Stimulated activated CD8-positive, alpha-beta memory T cell treated with anti-CD3 and anti-CD28 coated beads, Interleukin-12 subunit alpha, Interleukin-12 subunit beta, amount 100 ng/mL, for 1 hour (primary cell): Measurements from ENCODE around the gene AFM.

Source experiments
- DNase-seq: peaks from one replicate; pipeline ENCODE4 v3.0.0-alpha.2; 2020; ENCODE audit warnings: low read depth

Gene AFM, protein sequence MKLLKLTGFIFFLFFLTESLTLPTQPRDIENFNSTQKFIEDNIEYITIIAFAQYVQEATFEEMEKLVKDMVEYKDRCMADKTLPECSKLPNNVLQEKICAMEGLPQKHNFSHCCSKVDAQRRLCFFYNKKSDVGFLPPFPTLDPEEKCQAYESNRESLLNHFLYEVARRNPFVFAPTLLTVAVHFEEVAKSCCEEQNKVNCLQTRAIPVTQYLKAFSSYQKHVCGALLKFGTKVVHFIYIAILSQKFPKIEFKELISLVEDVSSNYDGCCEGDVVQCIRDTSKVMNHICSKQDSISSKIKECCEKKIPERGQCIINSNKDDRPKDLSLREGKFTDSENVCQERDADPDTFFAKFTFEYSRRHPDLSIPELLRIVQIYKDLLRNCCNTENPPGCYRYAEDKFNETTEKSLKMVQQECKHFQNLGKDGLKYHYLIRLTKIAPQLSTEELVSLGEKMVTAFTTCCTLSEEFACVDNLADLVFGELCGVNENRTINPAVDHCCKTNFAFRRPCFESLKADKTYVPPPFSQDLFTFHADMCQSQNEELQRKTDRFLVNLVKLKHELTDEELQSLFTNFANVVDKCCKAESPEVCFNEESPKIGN

DNA sequence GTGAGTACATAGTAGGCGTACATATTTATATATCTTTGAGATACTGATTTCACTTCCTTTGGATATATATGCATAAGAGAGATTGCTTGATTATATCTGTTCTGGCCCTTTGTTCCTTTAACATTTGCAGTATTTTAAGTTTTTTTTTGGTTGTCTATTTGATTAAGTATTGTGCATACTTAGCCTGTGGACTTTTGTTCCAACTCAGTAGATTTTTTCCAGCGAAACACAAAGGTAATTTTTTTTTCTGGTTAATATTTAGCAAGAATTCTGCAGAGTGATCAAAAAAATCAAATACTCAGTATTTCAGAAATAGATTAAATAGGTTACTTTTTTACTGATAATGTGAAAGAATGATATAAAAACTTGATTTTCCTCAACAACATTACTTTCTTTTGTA is at the start of gene AFM:
AFM (plus strand) TSS at position 388 of the 400 bp plus-strand sequence. CDS start 31 bp downstream, outside the sequence.
- DNase-seq: no peak

DNA sequence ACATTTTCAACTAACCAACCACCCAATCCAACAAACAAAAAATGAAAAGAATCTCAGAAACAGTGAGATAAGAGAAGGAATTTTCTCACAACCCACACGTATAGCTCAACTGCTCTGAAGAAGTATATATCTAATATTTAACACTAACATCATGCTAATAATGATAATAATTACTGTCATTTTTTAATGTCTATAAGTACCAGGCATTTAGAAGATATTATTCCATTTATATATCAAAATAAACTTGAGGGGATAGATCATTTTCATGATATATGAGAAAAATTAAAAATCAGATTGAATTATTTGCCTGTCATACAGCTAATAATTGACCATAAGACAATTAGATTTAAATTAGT is 49.8 kb upstream of the AFM start:
- DNase-seq: no peak

DNA sequence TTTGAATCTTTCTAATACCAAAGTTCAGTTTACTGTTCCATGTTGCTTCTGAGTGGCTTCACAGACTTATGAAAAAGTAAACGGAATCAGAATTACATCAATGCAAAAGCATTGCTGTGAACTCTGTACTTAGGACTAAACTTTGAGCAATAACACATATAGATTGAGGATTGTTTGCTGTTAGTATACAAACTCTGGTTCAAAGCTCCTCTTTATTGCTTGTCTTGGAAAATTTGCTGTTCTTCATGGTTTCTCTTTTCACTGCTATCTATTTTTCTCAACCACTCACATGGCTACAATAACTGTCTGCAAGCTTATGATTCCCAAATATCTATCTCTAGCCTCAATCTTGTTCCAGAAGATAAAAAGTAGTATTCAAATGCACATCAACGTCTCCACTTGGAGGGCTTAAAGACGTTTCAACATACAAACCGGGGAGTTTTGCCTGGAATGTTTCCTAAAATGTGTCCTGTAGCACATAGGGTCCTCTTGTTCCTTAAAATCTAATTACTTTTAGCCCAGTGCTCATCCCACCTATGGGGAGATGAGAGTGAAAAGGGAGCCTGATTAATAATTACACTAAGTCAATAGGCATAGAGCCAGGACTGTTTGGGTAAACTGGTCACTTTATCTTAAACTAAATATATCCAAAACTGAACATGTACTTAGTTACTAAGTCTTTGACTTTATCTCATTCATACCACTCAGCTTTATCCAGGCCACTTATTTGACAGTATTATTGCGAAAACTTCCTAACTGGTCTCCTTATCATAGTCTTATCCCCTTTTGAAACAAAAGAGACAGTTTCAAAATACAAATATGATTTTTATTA is 49.2 kb upstream of the AFM start:
- no peak for DNase-seq

DNA sequence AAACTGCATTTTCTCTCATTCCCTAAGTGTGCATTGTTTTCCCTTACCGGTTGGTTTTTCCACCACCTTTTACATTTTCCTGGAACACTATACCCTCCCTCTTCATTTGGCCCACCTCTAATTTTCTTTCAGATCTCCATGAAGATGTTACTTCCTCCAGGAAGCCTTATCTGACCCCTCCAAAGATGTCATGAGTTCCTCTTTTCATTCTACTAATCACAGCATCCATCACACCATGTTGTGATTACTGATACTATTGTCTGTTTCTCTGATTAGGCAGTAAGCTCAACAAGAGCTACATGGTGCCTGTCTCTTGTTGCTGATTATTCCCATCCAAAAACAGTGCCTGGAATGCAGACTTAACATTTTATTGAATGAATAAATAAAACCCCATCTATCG is 48.4 kb upstream of the AFM start:
- no peak for DNase-seq

DNA sequence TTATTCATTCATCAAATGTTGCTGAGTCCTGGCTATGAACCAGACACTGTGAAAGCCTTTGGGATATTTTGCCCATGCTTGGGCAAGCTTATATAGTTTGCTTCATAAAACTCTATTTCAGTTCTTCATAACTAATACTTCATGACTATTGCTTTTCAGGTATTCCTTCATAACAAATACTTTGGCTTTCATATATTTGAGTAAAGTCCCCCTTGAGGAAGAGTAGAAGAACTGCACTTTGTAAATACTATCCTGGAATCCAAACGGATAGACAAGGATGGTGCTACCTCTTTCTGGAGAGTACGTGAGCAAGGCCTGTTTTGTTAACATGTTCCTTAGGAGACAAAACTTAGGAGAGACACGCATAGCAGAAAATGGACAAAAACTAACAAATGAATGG is 47.2 kb upstream of the AFM start:
- DNase-seq: no peak

DNA sequence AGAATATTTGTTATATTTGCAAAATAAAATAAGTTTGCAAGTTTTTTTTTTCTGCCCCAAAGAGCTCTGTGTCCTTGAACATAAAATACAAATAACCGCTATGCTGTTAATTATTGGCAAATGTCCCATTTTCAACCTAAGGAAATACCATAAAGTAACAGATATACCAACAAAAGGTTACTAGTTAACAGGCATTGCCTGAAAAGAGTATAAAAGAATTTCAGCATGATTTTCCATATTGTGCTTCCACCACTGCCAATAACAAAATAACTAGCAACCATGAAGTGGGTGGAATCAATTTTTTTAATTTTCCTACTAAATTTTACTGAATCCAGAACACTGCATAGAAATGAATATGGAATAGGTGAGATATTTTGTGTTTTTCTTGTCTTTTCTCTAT is 45.6 kb upstream of the AFM start, which contains the start of gene AFP:
AFP (plus strand) TSS at position 238 of the 400 bp plus-strand sequence; CDS start at position 280, 42 bp downstream.
- no peak for DNase-seq

DNA sequence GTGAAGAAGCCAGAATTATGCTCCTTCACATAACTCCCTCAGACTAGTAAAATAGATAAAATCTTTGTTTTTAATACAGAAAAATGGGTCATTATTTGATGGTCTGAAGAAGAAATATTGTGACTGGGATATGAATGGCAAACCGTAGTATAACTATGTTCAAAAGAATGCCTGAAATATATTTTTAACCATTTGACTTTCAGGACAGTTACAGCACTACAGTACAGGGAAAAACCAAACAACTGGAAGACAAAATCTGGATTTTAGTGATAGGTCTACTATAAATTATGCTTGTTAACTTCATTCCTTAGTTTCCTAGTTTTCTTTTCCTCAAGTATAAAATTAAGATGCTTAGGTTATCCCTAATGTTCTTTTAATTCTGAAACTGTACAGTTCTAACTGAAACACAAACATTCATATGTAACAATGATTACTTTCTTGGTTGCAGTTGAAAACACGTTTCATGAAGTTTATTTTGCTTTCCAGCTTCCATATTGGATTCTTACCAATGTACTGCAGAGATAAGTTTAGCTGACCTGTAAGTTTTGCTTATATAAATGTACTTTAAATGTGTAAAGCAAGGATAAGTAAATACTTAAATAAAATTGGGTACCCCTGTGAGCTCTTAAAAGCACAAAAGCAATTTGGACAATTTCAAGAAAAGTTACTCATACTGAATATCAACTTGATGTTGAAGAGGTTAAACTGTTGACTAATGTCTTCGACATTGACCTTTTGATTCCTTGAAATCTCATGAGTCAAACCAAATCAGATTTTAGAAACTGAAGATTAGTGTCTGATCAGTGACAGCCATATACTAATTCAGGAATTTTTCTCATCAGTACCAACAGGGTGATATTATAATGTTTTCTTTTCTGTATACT is 44.6 kb upstream of the AFM start:
- no peak for DNase-seq

DNA sequence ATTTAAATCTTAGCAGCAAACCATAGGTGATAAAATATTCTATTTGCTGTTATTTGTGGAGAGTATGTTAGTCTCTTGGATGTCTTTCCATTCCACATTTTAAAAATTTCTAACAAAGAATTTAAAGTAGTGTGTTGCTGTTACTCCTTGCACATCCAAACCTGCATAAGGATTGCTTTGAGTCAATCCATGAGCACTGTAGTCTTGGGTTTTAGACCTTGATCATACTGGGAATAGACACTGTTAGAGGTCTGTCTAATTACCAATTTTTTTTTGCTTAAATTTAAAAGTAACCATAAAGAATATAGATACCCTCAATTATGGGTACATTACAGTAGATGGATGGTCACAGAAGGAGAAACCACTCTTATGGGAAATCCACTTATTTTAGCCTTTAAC is 44.0 kb upstream of the AFM start:
- no peak for DNase-seq

DNA sequence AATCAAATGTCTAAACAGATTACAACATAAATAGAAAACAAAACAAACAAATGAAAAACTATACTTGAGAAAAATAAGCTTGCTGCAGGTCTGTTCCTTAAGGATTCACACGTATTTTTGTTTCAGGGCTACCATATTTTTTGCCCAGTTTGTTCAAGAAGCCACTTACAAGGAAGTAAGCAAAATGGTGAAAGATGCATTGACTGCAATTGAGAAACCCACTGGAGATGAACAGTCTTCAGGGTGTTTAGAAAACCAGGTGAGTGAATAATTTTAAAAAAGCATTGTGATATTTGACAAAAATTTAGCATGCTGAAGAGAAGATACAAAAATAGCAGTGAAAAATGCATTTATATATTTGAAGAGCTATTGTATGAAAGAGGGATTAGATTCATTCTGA is 43.5 kb upstream of the AFM start:
- no peak for DNase-seq

DNA sequence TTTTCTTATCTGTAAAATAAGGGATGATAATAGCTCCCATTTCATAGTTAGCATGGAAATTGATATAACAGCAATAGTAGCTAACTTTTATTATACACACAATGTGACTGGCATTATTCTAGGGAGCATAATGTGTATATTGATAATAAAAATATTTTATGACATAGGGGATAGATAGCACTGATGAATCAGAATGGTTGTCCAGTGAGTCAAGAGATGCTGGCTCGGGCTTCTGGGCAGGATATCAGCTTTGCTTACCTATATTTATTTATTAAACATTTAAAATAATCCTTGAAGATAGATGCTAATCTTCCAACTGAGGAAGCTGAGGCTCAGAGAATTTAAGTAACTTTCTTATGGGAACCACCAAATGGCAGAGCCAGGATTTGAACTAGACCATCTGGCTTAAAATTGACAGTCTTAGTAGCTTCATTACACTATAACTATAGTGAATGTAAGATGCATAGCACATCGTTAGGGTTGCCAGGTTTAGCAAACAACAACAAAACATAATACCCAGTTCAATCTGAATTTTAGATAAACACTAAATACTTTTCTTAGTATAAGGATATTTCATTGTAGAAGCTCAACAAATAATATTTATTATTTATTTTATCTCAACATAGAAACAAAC is 42.8 kb upstream of the AFM start:
- no peak for DNase-seq

DNA sequence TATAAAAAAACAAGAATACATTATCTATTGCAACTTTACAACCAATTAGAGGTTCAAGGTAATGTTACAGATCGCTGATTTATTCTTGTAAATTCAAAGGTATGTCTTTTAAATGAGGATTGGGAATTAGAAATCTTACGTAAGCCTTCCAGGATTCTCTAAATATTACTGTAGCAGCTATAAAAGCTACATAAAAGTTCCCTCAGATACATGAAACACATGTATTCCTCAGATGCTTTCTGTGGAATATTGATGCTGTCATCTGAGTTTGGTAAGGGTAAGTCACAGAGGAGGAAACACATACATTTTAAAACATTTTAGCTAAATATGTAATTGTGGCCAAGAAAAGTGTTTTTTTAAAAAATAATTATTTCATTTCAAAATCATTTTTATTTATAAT is 42.1 kb upstream of the AFM start:
- no peak for DNase-seq

DNA sequence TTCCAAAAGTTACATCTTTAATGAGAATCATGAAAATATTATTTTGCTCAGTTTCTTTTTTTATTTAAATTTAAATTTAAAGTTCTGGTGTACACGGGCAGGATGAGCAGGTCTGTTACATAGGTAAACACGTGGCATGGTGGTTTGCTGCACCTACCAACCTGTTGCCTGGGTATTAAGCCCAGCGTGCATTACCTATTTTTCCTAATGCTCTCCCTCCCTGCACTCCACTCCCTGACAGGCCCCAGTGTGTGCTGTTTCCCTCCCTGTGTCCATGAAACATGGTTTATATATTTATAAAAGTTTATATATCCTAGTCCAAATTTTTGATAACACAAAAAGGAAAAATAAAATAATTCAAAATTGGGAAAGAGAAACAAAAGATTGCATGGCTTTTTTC is 41.6 kb upstream of the AFM start:
- no peak for DNase-seq

DNA sequence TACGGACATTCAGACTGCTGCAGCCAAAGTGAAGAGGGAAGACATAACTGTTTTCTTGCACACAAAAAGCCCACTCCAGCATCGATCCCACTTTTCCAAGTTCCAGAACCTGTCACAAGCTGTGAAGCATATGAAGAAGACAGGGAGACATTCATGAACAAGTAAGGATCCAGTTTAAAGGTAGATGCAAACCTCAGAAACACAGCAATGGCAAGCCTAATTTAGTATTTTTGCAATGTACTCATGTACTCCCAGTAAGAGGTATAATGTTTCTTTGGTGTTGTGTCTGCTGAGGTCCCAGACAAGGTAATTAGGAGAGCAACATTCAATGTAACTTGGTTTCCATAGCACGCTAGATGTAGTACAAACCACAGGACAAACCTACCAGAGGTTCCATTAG is 40.9 kb upstream of the AFM start:
- DNase-seq: no peak

DNA sequence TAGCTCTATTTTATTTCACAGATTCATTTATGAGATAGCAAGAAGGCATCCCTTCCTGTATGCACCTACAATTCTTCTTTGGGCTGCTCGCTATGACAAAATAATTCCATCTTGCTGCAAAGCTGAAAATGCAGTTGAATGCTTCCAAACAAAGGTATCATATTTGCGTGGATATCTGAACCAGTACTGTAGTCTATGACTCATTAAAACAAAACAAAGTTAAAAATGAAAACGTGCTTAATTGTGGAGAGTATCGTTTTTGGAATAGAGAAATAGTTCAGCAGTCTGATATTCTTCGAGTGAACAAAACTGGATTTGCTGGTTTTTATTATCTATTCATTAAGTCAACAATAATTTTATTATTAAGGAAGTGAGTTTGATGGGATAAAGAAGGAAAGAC is 39.3 kb upstream of the AFM start:
- no peak for DNase-seq

DNA sequence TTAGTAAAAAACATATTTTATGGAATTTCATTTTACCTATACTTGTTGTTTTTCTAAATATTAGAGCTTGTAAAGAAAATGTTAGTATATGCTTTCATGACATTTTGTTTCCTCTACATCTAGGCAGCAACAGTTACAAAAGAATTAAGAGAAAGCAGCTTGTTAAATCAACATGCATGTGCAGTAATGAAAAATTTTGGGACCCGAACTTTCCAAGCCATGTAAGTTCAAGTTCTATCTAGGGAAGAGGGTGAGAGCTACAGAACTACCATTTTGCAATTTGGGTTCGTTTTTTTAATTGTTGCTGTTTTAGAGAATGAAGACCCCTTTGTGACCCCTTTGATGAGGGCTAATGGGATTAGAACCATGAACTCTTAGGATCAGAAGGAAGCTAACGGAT is 38.3 kb upstream of the AFM start:
- no peak for DNase-seq

DNA sequence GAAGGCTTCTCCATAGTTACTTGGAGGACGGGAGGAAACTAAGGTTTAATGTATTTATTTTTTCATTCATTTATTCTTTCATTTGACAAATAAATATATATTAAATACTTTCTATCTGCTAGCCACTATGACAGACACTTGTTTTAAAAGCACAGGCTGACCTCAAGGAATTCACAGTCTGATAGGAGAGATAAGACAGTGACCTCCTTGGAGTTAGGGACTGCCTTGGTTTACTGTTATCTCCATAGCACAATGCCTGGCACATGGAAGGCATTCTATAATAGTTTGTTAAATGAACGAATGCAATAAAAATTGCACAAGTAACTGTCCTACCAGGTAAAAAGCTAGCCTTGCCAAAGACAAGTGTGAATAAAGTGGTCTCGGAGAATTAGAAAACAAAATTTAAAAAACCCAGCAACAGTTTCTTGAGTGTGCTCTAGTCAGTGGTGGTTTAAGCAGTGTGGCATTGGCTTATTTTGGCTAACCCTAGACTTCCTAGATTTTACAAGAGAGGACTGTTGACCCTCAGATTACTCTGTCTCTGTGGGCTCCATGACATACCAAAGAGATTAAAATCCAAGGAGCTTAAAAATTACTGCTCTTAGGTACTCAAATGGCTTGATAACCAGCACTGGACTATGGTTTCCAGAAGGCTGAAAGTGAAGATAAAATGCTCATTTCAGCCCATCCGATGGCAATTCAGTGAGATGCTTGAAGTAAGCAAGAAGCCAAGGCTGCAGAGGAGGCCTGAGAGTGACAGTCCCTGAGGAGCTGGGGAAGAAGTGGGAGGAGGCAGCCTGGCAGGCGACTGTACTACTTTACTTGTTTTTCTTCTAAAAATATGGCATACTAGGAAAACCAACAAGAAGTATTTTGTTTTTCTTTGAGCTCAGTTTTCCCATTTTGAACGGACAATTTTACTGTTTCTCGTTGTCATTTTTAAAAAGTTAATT is 35.9 kb upstream of the AFM start:
- no peak for DNase-seq

DNA sequence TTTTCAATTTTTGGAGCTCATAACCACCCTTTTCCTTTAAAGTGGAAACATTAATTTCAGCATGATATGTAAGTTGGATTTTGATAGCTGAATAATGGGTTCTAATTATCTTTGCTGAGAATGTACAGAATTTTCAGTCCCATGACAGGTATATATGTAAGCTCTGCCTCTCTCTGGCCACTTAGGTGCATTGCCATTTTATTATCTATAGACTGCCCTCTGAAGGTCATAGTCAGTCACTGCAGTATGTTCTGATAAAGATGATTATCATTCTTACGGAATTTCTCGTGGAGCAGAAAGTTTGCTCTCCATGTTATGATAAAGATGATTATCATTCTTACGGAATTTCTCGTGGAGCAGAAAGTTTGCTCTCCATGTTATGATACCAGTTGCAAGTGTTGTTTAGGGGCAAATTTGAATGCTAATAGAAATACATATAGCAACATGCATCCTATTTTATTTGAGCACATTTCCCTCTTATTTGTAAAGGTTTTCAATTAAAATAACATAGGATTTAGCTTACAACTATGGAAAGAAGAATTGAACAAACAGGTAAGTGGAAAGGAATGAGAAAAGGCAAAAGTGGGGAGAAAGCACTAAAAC is 35.1 kb upstream of the AFM start:
- DNase-seq: no peak

DNA sequence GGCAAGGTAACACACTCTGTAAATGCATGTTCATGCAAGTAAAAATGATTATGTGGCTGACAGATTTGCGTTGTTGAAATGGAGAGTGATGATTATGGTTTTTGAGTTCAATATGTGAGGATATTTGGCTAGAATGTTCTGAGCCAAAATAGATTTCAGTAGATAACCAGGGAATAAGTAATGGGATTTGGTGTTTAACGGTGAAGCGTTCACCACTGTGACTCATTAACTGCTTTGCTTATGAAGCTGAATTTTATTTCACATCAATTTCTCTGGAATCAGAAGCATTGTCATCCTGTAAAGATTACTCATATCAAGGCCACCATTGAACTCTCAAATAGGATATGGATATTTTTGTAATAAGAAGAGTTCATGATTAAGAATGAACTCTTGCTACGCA is 33.9 kb upstream of the AFM start:
- no peak for DNase-seq

DNA sequence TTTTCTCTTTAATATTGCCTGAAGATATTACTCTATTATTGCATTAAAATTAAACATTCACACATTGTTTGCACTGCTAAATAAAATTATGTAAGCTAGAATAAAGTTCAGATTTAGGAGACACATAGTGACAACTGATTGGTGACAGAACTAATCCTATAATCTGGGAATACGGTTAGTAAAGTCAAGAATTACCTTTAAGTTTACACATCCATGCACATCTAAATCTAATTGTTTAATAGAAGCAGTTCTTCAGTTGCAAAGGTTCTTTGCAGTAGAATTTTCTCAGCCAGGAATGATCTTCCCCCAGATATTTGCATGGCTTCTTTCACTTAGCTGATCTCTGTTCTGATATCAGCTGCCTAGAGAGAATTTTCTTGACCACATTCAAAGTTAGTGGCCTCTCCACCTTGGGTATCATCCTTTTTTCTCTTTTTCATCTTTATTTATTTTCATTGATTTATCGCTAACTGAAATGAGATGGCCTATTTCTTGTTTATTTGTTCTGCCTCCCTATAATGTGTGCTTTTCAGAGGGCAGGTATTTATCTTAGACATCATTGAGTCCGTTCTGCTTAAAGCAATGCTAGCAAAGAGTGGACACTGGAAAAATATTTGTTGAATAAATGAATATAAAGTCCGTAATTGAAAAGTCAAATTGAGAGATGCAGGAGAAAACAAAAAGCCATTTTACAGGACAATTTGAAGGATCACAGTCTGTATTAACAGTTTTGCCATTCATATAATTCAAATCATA is 32.9 kb upstream of the AFM start:
- no peak for DNase-seq
